ENCODE measurements around the gene PLG. TPM values are rescaled to one million over a fixed set of nuclear protein-coding genes. Genes with fewer than 3 reads are reported as not detected.

Gene PLG
- total RNA-seq, 4 donors from 2014 or later: not detected

Other genes starting within 250 kb of the PLG start
- gene LPA, start 38.0 kb upstream of the PLG start, total RNA-seq: under 1 TPM in 3 of 4 donors, not detected in 1; 0.24 to 0.88 (median 0.62) TPM

All from uterus (tissue), 4 donors.